ENCODE data around the gene ALKBH6.

DNA sequence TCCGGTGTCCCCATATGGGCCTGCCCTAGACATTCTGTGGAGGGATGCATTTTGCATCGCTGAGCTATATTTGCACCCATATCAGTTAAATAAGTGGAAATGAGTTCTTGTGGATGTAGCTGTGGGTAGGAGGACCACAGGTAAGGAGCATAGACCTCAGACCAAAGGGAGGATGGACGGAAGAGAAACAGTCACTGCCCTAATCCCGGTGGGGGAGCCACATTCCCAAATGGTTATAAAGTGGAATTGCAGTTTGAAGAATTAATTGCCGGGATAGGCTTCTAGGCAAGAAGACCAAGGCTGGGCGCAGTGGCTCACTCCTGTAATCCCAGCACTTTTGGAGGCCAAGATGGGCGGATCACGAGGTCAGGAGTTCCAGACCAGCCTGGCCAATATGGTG, 17.2 kb downstream of the ALKBH6 start:
- TF ChIP-seq NFRKB (IDR thresholded peaks at IDR 0.05), result no peak
- TF ChIP-seq TARDBP (IDR thresholded peaks at IDR 0.05), result no peak
- TF ChIP-seq FOXM1 (IDR thresholded peaks at IDR 0.05; ENCODE audit: borderline replicate concordance), result no peak
- no peak for TF ChIP-seq SUZ12 (IDR thresholded peaks at IDR 0.05)
- TF ChIP-seq ZNF384 (IDR thresholded peaks at IDR 0.05), result no peak
- no peak for TF ChIP-seq FOXK2 (IDR thresholded peaks at IDR 0.05)
- no peak for TF ChIP-seq CTBP1 (IDR thresholded peaks at IDR 0.05; ENCODE audit: borderline replicate concordance)
- no peak for TF ChIP-seq SP1 (IDR thresholded peaks at IDR 0.05)
- TF ChIP-seq HDGF (IDR thresholded peaks at IDR 0.05; ENCODE audit: borderline replicate concordance), result no peak
